Measurements from ENCODE around the gene HHAT.

Gene HHAT

DNA sequence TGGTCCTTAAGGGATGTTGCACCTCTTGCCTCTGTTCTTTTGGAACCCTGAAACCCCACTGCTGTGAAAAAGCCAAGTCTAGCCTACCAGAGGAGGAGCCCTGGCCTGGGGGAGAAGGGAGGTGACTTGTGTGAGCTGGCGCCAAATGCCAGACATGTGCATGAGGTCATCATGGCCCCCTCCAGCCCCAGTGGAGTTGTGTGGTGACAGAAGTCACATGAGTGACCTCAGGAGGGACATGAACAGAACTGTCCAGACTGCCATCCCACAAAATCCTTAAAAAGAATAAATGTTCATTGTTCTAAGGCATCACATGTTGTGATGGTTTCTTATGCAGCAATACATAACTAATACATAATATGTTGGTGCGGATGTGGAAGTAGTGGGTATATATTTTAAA, 10.8 kb downstream of the HHAT start:
- Histone ChIP-seq H2AFZ (no peak overlapping the region), H3K9me3 (ENCODE audit: control insufficient read depth, low read length) (no peaks in the 10 kb centered on the region), H3K4me1 (no peaks in the 10 kb centered on the region), H3K9ac (no peak overlapping the region), H3K27ac (no peak overlapping the region), H3K4me2 (ENCODE audit: low read length) (no peak overlapping the region), H3K79me2 (no peaks in the 10 kb centered on the region), H3K36me3 (ENCODE audit: control insufficient read depth, insufficient read depth, low read length) (no peaks in the 10 kb centered on the region), H3K27me3 (ENCODE audit: control insufficient read depth, insufficient read depth, low read length) (no peaks in the 10 kb centered on the region), H3K4me3 (ENCODE audit: low read depth, low read length) (no peak overlapping the region)
- TF ChIP-seq, protein P1, sequence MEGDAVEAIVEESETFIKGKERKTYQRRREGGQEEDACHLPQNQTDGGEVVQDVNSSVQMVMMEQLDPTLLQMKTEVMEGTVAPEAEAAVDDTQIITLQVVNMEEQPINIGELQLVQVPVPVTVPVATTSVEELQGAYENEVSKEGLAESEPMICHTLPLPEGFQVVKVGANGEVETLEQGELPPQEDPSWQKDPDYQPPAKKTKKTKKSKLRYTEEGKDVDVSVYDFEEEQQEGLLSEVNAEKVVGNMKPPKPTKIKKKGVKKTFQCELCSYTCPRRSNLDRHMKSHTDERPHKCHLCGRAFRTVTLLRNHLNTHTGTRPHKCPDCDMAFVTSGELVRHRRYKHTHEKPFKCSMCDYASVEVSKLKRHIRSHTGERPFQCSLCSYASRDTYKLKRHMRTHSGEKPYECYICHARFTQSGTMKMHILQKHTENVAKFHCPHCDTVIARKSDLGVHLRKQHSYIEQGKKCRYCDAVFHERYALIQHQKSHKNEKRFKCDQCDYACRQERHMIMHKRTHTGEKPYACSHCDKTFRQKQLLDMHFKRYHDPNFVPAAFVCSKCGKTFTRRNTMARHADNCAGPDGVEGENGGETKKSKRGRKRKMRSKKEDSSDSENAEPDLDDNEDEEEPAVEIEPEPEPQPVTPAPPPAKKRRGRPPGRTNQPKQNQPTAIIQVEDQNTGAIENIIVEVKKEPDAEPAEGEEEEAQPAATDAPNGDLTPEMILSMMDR (IDR thresholded peaks at IDR 0.05) = no peak

DNA sequence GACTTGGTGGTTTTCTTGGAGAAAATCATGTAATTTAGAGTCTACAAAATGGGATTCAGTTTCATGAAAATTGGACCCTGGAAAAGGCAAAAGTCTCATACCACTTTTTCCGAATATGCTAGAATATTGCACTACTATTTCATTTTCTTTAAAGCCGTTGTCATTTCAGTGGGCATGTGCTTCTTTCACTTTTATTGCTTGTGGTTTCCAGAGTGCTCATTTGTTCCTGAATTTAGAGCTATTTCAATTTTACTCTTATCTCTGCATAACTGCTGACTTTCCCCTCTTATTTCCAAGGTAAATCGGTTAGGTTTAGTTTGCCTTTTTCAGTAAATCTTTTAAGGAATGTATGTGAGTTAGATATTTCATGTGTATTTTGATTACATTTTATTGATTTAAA, 11.6 kb downstream of the HHAT start:
- Histone ChIP-seq H3K9ac (no peak overlapping the region), H3K36me3 (ENCODE audit: control insufficient read depth, insufficient read depth, low read length) (no peaks in the 10 kb centered on the region)

DNA sequence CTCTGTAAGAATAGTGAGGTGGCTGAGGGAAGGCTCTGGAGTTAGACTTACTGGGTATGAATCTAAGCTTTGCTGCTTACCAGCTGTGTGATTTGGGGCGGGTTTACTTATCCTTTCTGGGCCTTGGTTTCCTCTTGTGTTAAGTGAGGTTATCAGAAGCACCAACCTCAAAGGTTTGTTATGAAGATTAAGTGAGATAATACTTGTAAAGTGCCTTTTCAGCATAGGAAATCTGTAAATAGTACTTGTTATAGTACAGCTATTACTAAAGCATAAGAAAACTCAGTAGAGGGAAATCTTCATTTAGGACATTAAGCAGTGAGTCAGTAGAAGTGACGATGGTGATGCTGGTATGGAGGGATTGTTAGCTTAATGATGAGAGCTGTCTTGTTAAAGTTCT, 12.1 kb downstream of the HHAT start:
- Histone ChIP-seq H3K27ac (no peak overlapping the region), H3K9ac (no peak overlapping the region), H2AFZ (no peak overlapping the region), H3K4me1 (no peaks in the 10 kb centered on the region), H3K79me2 (no peaks in the 10 kb centered on the region), H3K9me3 (ENCODE audit: control insufficient read depth, low read length) (no peaks in the 10 kb centered on the region), H3K27me3 (ENCODE audit: control insufficient read depth, insufficient read depth, low read length) (no peaks in the 10 kb centered on the region), H3K4me3 (ENCODE audit: low read depth, low read length) (no peak overlapping the region), H3K36me3 (ENCODE audit: control insufficient read depth, insufficient read depth, low read length) (no peaks in the 10 kb centered on the region), H3K4me2 (ENCODE audit: low read length) (no peak overlapping the region)
- TF ChIP-seq, protein P1 (IDR thresholded peaks at IDR 0.05) = no peak

More for the DNA sequence above, 11.6 kb downstream of the HHAT start:
- Histone ChIP-seq H3K4me3 (ENCODE audit: low read depth, low read length) (no peak overlapping the region), H3K9me3 (ENCODE audit: control insufficient read depth, low read length) (no peaks in the 10 kb centered on the region), H3K4me1 (no peaks in the 10 kb centered on the region), H3K4me2 (ENCODE audit: low read length) (no peak overlapping the region), H3K27ac (no peak overlapping the region), H3K79me2 (no peaks in the 10 kb centered on the region), H3K27me3 (ENCODE audit: control insufficient read depth, insufficient read depth, low read length) (no peaks in the 10 kb centered on the region), H2AFZ (no peak overlapping the region)
- TF ChIP-seq, protein P1 (IDR thresholded peaks at IDR 0.05) = no peak

DNA sequence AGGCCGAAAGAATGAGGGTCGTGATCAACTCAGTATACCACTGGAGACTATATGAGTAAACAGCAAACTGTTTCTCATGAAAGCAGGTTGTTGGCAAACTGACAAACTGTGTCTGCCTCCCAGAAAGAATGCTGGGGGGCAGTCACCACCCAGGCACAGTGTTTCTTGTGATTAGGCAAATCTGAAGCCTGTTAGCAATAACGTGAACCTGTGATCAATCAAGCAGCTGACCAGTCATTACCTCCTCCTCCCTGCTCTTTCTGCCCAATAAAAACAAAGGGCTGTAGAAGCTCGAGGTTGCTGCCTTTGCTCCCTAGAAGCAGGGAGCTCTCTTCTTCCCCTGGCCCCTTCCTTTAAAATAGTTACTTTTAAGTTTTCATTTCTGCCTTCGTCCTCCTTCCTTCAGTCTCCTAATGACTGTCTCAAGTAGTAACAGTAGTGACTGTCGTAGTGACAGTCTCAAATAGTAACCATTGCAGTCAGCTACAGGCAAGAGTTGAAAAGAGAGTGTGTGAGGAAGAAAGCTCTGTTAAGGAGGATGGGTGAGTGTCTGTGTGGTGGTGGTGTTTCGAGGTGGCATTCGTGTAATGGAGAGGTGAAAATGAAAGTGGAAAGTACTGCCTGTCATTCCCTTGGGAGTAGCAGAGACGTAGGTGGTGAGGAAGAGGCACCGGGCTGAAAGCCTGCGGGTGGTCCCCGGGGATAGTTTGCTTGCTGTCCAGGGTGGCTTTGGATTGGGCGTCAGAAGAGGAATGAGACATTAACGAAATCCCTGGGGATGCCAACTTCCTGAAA, 14.5 kb downstream of the HHAT start:
- Histone ChIP-seq H3K9me3 (ENCODE audit: control insufficient read depth, low read length) (no peaks in the 10 kb centered on the region), H3K4me2 (ENCODE audit: low read length) (no peak overlapping the region), H3K9ac (no peak overlapping the region), H3K27ac (no peak overlapping the region), H3K4me1 (no peaks in the 10 kb centered on the region), H3K79me2 (no peaks in the 10 kb centered on the region), H3K4me3 (ENCODE audit: low read depth, low read length) (no peak overlapping the region), H3K36me3 (ENCODE audit: control insufficient read depth, insufficient read depth, low read length) (no peaks in the 10 kb centered on the region), H3K27me3 (ENCODE audit: control insufficient read depth, insufficient read depth, low read length) (no peaks in the 10 kb centered on the region), H2AFZ (no peak overlapping the region)
- TF ChIP-seq, protein P1 (IDR thresholded peaks at IDR 0.05) = no peak

DNA sequence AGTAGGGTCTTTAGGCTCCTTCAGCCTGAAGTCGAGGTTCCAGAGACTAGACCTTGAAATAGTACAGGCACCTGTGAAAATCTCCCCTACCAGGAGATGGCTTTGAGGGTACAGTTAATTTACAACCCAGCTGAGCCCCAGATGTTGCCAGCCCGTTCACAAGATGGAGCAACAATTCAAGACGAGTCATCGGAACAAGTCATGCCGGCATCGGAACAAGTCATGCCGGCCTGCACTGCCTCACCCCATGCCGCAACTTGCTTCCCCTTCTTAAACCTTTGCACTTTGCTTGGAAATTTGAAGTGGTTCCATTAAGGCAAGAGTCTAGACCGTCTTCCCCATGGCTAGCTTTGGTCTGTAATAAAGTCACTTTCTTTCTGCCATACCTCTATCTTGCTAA, 16.0 kb downstream of the HHAT start:
- no peaks in the 10 kb centered on the region for H3K36me3 ChIP-seq (ENCODE audit: control insufficient read depth, insufficient read depth, low read length)
- H3K4me1 ChIP-seq = no peaks in the 10 kb centered on the region
- no peak overlapping the region for H3K27ac ChIP-seq
- no peaks in the 10 kb centered on the region for H3K27me3 ChIP-seq (ENCODE audit: control insufficient read depth, insufficient read depth, low read length)
- no peak overlapping the region for H3K4me2 ChIP-seq (ENCODE audit: low read length)
- H3K79me2 ChIP-seq = no peaks in the 10 kb centered on the region
- H3K4me3 ChIP-seq (ENCODE audit: low read depth, low read length) = no peak overlapping the region
- TF ChIP-seq, protein P1 (IDR thresholded peaks at IDR 0.05) = no peak
- no peak overlapping the region for H3K9ac ChIP-seq
- no peaks in the 10 kb centered on the region for H3K9me3 ChIP-seq (ENCODE audit: control insufficient read depth, low read length)
- H2AFZ ChIP-seq = no peak overlapping the region
